Adrenal gland (tissue), 5 donors: ENCODE data around the gene DIAPH2.

Experiments used
- POLR2A ChIP-seq, 2 donors: fragments of 450-650 bp; IDR thresholded peaks; one replicate each; pipeline ENCODE4 v1.6.1; 2017; ENCODE audit warnings: antibody characterized with exemption in 2 of 2, mild to moderate bottlenecking in 2 of 2, moderate library complexity in 1 of 2
- TF ChIP-seq, protein P1 (sequence below), 6 experiments: fragments of 450-650 bp in 4 of 6; fragments of 200-600 bp in 2 of 6; sonication (generic) in 1 of 6; IDR thresholded peaks; 1 replicate in 5 of 6; 2 replicates in 1 of 6; pipeline versions ENCODE4 v1.5.1 to v1.8.0; 2016 to 2021; ENCODE audit warnings: antibody characterized with exemption in 6 of 6, mild to moderate bottlenecking in 2 of 6, moderate library complexity in 1 of 6
- donor health status: DM: no; HTN: no; CAD: no.

DNA sequence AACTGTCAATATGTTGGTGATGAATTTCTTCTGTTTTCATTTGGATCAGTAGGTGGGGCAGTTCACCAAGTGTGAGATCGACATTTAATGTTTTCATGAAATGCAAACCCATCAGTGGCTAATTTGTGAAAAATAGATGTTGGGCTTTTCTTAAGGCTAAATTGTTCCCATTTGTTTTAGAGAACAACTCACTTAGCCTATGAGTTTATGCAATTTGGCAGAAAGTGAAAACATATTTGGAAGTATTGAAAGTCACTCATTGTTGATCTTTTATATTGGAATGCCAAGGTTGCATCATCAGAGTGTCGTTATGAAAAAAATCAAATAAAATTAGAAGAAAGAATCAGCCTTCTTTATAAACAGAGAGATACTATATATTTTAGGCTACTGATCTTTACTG is 331.5 kb downstream of the DIAPH2 start:
- TF ChIP-seq, protein P1, sequence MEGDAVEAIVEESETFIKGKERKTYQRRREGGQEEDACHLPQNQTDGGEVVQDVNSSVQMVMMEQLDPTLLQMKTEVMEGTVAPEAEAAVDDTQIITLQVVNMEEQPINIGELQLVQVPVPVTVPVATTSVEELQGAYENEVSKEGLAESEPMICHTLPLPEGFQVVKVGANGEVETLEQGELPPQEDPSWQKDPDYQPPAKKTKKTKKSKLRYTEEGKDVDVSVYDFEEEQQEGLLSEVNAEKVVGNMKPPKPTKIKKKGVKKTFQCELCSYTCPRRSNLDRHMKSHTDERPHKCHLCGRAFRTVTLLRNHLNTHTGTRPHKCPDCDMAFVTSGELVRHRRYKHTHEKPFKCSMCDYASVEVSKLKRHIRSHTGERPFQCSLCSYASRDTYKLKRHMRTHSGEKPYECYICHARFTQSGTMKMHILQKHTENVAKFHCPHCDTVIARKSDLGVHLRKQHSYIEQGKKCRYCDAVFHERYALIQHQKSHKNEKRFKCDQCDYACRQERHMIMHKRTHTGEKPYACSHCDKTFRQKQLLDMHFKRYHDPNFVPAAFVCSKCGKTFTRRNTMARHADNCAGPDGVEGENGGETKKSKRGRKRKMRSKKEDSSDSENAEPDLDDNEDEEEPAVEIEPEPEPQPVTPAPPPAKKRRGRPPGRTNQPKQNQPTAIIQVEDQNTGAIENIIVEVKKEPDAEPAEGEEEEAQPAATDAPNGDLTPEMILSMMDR (IDR thresholded peaks at IDR 0.05), result no peak
- TF ChIP-seq POLR2A (IDR thresholded peaks at IDR 0.05), result no peak
